Stimulated activated CD4-positive, alpha-beta T cell treated with anti-CD3 and anti-CD28 coated beads, TNF-alpha, amount 100 ng/mL, for 1 hour (primary cell): ENCODE results near the gene AKAP13.
"Not testable (repeated sequence)": the region's sequence is repeated elsewhere in the genome, so short reads cannot be mapped to it uniquely, and the experiment has no call there.

Experiments
- DNase-seq, 3 donors: peaks; one replicate each; pipeline ENCODE4 v3.0.0-alpha.2; 2020; ENCODE audit warnings: low read depth in 3 of 3, low spot score in 1 of 3

AKAP13 gene, protein sequence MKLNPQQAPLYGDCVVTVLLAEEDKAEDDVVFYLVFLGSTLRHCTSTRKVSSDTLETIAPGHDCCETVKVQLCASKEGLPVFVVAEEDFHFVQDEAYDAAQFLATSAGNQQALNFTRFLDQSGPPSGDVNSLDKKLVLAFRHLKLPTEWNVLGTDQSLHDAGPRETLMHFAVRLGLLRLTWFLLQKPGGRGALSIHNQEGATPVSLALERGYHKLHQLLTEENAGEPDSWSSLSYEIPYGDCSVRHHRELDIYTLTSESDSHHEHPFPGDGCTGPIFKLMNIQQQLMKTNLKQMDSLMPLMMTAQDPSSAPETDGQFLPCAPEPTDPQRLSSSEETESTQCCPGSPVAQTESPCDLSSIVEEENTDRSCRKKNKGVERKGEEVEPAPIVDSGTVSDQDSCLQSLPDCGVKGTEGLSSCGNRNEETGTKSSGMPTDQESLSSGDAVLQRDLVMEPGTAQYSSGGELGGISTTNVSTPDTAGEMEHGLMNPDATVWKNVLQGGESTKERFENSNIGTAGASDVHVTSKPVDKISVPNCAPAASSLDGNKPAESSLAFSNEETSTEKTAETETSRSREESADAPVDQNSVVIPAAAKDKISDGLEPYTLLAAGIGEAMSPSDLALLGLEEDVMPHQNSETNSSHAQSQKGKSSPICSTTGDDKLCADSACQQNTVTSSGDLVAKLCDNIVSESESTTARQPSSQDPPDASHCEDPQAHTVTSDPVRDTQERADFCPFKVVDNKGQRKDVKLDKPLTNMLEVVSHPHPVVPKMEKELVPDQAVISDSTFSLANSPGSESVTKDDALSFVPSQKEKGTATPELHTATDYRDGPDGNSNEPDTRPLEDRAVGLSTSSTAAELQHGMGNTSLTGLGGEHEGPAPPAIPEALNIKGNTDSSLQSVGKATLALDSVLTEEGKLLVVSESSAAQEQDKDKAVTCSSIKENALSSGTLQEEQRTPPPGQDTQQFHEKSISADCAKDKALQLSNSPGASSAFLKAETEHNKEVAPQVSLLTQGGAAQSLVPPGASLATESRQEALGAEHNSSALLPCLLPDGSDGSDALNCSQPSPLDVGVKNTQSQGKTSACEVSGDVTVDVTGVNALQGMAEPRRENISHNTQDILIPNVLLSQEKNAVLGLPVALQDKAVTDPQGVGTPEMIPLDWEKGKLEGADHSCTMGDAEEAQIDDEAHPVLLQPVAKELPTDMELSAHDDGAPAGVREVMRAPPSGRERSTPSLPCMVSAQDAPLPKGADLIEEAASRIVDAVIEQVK (N-terminal part only)

DNA sequence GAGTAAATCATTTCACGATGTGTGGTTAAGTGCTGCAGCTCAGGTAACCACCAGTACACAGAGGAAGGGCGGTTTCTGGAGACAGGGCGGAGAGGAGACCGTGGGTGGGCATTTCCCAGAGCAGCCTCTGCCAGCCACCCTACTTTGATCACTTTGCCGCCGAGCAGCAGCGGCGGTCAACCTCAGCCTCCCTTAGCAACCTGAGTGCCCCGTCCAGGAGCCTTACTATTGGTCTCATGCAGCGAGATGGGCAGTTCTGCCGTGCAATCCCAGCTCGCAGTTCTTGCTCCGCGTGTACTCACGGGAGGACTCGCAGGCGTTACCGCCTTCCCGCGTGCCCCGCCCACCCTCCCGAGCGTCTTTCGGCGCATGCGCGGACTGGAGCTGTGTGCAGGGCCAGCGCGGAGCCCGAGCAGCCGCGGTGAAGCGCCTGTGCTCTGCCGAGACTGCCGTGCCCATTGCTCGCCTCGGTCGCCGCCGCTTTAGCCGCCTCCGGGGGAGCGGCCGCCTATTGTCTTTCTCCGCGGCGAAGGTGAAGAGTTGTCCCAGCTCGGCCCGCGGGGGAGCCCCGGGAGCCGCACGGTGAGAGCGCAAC, at the start of gene AKAP13:
Gene AKAP13 (plus strand): TSS at position 387 of the 595 bp plus-strand sequence. CDS start 105,118 bp downstream, outside the sequence.
- DNase-seq, result peak; percentile 78 to 90 (median 89)

DNA sequence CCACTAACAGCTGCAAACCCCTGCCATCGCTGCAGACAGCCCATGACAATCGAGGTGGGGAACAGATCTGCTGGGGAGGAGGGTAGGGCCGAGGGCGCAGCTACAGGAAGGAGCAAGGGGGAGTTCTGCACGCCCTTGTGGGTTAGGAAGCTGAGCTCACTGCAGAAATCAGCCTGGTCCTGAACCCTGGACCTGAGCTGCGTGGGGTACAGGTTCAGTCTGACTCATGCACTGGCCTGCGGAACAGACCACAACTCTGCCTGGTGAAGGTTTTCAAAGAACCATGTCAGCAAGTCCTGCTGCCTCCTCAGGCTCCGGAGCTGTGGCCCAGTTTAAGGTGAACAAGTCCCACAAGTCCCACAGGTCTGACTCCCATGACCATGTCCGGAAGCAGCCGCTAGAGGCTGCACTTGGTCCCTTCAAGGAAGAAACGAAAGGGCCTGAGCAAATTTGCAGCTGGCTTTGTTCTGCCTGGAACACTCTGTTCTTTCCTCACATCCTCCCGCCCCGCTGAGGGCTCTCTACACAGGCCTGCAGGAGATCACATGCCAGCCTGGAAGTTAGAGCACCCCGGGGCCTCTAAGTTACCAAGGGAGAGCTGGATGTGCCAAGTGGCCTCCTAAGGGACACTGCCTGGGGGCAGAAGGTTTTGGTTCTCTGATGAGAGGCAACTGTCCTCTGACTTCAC, 49.4 kb upstream of the AKAP13 start:
- peak; percentile 21 to 43 (median 40) for DNase-seq

DNA sequence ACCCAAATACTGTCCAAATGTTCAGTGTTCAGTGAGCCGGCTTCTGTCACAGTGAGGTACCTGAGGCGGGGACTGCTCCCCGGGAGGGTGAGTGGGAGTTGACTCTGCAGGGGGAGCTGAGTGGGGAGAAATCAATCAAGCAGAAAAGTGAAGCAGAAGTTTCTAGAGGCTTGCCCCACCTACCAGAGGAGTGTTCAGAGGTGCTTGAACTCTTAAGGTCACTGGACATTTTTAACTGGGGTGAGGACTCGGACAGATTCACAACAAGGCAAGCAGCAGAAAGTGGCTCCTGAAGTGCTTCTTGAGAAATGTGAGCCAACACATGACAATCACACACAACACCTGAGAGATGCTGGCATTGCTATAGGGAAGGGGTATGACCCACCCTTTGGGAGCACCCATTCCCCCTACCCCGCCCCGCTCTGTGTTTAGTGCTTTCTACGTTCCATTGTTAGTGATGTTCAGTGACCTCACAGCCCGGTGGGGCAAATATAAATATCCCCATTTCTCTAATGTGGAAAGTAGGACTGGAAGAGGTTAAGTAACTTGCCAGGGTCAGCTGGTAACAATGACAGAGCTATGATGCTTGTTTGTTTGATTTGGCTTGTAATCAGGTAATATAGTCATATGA, 48.6 kb upstream of the AKAP13 start:
- no peak for DNase-seq

DNA sequence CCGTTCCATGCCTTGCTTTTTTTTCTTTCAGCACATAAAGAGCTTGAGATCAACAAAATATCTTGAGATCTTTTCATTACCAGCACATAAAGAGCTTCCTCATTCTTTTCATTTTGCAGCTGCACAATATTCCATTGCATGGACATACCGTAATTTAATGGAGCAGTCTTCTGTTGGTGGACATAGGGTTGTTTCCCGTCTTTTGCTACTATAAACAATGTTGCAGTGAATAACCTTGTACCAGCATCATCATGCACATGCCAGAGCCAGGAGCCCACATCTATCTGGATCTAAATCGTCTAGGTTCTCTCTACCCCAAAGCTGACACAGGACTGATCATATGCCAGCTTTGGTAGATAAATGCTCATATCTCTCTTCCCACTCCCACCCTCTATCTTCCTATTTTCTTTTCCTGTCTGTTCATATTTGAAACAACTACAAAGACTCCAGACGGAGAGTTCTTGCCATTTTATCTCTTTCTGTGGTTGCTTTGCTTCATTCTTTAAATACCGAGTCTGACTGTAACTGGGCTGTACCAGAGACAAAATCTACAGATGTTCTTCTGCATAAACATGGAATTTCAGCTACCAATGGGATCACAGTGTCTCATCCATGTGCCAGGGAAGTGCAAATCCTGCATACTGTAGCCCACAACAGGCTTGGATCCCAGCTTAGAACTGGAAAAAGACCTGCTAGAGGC, 47.1 kb upstream of the AKAP13 start:
- no peak for DNase-seq

DNA sequence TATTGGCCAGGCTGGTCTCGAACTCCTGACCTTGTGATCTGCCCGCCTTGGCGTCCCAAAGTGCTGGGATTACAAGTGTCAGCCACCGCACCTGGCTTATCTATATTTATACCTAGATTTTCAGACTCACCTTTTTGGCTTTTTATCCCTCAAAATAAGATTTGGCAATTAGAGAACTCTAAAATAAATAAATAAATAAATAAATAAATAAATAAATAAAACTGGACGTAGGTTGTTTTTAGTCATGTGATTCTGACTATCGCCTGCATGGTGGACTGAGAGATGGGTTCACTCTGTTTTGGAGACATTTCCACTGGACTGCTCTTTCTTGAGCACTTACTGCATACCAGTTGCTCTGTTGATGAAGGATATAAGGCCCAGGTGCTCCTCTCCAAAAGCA, 46.2 kb upstream of the AKAP13 start:
- DNase-seq, result no peak

DNA sequence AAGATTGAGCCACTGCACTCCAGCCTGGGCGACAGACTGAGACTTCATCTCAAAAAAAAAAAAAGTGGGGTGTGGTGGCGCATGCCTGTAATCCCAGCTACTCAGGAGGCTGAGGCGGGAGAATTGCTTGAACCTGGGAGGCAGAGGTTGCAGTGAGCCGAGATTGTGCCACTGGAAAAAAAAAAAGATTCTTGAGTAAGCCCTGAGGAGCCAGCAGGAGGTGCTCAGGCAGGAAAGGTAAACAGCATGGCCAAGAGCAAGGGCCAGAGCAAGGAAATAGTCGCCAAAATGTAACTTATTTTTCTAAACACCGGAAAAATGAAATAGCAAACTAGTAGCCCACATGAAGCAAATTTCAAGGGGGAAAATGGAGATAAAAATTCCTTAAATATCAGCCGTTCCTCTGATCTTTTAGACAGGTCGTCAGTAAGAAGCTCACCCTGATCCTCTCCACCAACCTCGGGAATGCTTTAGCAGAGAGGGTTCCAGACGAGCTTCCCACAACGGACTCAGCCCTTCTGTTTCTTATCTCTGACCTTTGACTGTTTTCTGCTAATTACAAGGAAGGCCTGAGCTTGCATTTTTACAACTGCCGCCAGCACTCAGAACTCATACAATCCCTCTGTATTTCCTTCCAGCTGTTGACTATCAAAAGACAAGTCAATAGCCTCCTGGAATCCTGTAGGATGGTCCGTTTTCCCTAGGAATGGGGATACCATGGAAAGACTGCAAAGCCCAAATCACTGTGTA, 45.0 kb upstream of the AKAP13 start:
- no peak for DNase-seq

DNA sequence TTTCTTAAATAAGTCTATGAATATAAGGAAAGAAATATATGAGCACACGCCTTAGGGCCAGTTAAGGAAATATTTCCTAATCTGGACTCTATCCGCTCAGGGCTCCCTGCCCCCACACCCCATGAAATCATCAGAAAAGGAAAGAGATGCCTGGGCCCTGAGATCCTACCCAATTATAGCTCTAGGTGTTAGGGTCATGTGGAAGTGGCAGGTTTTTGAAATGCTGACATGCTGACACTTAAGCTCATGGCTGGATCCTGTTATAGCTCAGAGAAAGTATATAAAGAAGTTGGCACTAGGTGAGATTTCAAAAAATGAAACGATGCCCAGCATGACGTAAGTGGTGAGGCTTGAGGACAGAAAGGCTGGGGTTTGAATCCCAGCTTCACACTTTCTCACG, 43.5 kb upstream of the AKAP13 start:
- no peak for DNase-seq

DNA sequence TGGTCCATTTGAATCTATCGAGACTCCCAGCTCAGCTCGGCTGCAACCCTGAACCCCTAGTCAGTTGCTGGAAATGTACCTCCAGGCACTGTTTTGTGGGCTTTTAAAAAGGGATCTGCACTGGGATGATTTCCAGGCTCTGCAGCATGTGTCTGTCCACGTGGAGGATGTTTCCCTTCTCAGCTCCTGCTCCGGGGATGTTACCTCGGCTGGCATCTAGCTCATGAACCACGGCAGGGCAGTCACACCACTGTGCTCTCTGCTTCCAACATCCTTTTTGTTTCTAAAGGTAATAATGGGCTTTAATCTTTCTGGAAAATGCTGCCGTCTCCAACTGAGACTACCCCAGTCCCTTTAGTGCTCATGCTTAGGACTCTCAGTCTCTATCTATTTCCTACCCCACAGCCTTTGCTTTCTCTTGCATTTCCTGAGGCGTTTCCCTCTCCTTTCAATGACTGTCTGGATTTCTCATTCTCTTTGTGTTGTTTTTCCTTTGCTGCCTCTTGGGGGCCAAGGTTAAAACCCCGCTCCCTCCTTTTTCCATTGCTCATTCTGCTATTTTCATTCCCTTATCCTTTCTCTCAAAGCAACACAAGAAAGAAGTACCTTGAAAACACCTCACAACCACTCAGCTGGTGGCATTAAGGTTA, 42.9 kb upstream of the AKAP13 start:
- no peak for DNase-seq

DNA sequence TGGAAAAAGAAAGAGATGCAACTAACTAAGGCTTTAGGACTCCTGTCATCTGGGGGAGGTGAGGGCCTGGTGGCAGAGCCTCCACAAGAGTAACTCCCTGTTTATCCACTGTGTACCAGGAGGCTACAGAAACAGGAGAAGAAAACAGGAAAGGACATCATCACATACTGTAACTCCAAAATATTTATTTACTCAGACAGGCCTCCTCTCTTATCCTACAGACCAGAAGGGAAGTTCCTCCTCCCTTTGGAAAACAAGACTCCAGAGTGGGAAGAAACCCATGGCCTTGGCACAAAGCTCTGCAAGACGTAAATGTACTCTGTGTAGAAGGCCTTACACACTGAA, 40.1 kb upstream of the AKAP13 start:
- no peak for DNase-seq

DNA sequence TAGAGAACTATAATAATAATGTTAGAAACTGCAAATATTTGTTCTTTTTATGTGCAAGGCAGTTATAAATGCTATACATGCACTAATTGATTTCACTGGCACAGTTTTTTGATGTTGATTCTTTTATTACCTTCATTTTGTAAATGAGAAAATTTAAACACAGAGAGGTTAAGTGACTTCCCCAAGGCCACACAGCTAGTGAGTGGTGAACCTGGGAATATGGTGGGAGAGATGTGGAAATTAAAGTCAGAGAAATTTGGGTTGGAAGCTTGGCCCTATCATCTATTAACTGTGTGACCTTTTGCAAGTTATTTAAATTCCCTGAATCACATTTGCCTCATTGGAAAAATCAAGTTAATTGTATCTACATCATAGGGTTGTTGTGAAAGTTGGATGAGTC, 39.6 kb upstream of the AKAP13 start:
- no peak for DNase-seq

DNA sequence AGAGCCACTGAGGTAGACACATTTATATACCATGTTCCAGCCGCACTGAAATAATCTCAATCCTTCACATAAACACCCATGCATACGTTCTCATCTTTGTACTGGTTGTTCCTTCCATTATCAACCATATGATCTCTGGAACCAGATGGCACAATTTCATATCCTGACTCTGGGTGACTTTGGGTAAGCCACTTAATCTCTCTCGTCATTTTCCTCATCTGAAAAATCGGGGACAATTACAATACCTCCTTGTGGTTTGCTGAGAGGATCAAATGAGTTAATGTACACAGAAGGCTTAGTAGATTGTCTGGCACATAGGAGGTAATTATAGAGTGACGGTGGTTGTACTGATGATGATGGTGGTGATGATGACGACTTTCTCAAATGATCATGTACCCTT, 38.2 kb upstream of the AKAP13 start:
- DNase-seq, result not testable (repeated sequence)

DNA sequence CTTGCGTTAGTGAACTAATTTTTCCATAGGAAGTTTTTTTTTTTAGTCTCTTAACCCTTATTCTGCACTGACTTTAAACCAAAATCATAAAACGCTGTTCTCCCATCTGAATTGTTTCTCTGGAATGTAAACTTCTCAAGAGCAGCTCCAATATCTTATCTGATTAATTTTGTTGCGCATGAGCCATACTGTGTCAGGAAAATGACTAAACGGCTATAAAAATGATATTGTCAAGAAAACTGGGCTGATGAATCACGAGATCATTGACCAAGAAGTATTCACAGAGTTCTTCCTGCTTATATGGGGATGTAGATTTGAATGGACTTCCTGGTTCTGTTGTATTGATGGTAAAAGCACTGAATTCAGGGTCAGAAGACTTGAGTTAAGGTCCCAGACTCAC, 37.0 kb upstream of the AKAP13 start:
- not testable (repeated sequence) for DNase-seq

DNA sequence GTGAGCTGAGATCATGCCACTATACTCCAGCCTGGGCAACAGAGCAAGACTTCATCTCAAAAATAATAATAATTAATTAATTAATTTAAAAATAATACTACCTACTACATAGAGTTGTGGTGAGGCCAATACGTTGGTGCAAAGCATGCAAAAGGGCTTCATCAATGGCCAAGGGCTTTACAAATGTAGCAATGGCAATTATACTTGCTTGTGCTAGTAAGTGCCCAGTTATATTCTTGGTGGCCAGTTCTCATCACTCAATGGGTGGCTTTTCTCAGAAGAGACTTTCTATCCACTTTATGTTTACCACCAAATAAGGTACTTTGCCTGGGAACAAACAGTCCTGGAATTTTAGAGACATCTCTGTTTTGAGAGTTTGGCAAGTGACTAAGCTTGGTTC, 36.2 kb upstream of the AKAP13 start:
- not testable (repeated sequence) for DNase-seq

DNA sequence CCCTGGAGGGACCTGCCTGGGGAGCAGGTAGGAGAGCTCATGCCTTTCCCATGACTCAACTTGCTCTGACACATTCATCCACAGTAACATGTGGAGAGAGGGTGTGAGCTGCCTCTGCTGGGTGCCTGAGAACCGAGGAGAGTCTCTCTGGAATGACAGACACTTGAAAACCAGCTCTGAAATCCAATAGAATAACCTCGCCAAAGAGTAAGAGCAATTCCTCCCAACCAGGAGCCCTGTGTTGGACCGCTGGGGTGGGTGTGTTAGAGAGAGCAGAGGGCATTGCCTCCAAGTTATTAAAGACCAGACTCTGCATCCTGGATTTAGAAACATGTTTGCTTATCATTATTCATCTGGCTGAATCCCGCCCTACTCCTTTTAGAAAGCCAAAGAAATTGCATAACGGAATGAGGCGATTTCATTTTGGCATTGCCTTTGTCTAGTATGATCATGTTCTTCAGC, 35.7 kb upstream of the AKAP13 start:
- not testable (repeated sequence) for DNase-seq

DNA sequence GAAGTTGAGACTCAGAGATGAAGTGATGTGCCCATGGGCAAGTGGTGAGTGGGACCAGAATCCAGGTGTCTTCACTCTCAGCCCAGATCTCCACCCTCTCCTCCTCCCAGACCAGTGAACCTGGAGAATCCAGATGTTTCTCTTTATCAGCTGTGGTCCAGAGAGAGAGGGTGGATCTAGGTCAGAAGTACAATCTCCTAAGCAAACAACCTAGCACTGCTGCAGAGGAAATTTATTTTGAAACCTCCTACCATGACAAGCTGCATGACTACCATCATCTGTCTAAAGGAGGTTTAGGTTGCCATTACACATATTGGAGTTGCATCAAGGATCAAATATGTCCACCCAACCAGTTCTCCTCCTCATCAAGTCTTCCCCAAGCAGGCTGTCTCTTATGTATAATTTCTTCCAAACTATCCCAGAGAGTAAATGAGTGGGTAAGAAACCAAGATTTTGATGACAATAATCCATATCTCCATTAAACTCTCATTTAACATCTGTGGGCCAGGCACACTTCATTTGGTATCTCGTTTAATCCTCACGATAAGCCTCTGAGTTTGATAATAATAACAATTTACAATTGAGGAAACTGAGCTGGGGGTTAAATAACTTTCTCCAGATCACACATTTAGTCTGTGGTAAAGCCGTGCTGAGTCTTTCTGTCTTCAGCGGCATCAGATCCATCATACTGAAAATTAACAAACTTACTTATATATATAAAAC, 35.0 kb upstream of the AKAP13 start:
- not testable (repeated sequence) for DNase-seq

DNA sequence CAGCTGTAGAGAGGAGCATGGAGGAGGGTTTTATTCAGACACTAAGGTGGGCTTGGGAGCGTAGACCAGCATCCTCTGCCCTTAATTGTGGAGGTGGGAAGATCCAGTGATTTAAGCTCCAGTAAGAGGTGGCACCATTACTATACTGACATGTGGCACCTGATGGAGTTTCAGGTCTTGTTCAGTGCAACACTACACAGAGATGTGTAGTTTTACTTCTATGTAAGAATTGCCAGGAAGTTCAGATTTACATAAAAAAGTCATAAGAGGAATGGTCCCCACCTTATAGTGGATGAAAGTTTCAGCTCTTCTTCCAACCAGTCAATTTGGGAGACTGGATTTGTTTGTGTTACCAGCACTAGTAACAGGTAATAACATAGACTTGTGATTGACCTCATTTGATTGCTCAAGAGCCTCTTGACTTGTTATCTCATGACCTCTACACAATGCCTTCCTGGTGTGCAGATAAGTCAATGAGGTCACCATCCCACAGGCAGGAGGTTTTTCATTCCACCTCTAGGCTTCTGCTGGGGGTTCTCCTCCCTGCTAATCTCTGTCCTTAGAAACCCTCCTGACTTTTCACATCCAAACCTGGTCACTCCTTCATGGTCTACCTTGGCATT, 33.8 kb upstream of the AKAP13 start:
- not testable (repeated sequence) for DNase-seq
